Tibial nerve (tissue), 4 donors: ENCODE measurements around the gene PC. TPM values are rescaled to one million over a fixed set of nuclear protein-coding genes. Genes with fewer than 3 reads are reported as not detected.

Experiments used
- DNase-seq, 2 donors: peaks; one replicate each; pipeline ENCODE4 v3.0.0-alpha.2; 2019; ENCODE audit warnings: low spot score in 2 of 2
- H3K27ac ChIP-seq, 4 donors: fragments of 200-600 bp; sonication (generic) in 3 of 4; one replicate each; pipeline ENCODE4 v1.5.1; 2017 to 2019; ENCODE audit warnings: mild to moderate bottlenecking in 1 of 4
- H3K27me3 ChIP-seq, 2 donors: fragments of 200-600 bp; sonication (generic) in 1 of 2; one replicate each; pipeline versions ENCODE4 v1.5.1 to v1.6.0; 2017 to 2019
- H3K36me3 ChIP-seq, 3 donors: fragments of 200-600 bp; sonication (generic); one replicate each; pipeline ENCODE4 v1.5.1; 2018 to 2019
- H3K4me1 ChIP-seq, 4 donors: fragments of 200-600 bp; sonication (generic) in 3 of 4; one replicate each; pipeline ENCODE4 v1.5.1; 2017 to 2019
- H3K4me3 ChIP-seq, 4 donors: fragments of 200-600 bp; sonication (generic) in 3 of 4; one replicate each; pipeline ENCODE4 v1.5.1; 2017 to 2019; ENCODE audit warnings: mild to moderate bottlenecking in 1 of 4, moderate library complexity in 1 of 4
- H3K9me3 ChIP-seq, 4 donors: fragments of 200-600 bp; sonication (generic) in 3 of 4; one replicate each; pipeline ENCODE4 v1.5.1; 2017 to 2019
- EP300 ChIP-seq, 2 donors: sonication (generic); formaldehyde crosslinking; IDR thresholded peaks; one replicate each; pipeline ENCODE4 v1.6.1; 2017; ENCODE audit warnings: antibody characterized with exemption in 2 of 2, mild to moderate bottlenecking in 1 of 2
- POLR2A ChIP-seq, 2 donors: fragments of 450-650 bp; IDR thresholded peaks; one replicate each; pipeline ENCODE4 v1.6.1; 2017; ENCODE audit warnings: antibody characterized with exemption in 2 of 2, mild to moderate bottlenecking in 2 of 2, moderate library complexity in 2 of 2
- WGBS, 2 donors: methylation state at CpG; one replicate each; pipeline ENCODE4 v1.1.5; 2018; 5-methylcytosine and 5-hydroxymethylcytosine counted together
- total RNA-seq, 4 donors: library from RNA; depleted of rRNA; stranded (reverse); fragments of >200 nt; gene quantifications; one replicate each; pipeline ENCODE4 v1.1.0, GENCODE V29; 2016
- TF ChIP-seq, protein P1 (sequence below), 5 experiments: fragments of 200-600 bp in 3 of 5; fragments of 450-650 bp in 2 of 5; sonication (generic) in 3 of 5; IDR thresholded peaks; one replicate each; pipeline ENCODE4 v1.5.1; 2016 to 2019; ENCODE audit warnings: antibody characterized with exemption in 5 of 5, mild to moderate bottlenecking in 3 of 5, moderate library complexity in 2 of 5

Gene PC
- total RNA-seq, 4 donors from 2014 or later, result 82.5 to 135 (median 90.2) TPM

DNA sequence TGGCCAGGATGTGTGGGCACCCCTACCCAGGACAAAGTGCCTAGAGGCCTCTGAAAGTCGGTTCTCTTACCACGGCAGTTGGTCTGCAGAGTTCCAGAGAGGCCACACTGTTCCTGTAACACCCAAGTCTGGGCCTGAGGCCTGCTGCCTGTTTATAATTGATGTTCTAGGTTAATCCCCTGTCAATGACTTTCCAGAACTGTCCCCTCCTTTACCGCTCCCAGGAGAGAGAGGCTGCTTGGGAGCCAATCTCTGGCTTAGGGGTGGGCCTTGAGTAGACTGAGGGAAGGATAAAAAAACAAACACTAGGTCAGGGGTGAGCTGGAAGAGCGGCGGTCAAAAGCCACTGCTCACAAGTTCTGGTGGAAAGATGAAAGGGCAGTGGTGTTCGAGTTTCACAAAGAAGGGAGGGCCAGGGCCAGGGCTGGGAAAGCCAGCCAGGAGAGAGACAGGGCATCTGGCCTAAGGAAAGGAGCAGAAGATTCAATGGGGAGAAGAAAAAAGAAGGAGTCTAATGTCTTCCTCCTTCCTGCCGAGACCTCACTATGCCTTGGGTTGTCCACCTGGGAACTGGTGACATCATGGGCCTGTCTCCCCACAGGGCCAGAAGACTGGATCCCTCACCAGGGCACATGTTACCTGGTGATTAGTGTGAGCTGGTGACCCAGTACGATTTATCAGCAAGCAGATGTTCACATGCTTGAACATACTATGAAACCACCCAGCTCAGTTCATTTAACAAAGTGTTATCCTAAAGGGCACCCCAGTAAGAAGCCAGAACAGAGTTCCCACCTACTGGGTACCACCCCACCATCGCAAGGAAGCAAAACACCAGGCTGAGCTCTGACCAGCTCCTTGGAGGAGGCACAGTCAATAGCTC lies 50.2 kb downstream of the PC start:
- DNase-seq, result peak in 1 of 2 donors; percentile 10
- H3K4me3 ChIP-seq, result no peak overlapping the region
- H3K27ac ChIP-seq, result peak overlapping the region; percentile 3 to 71 (median 49)
- WGBS, 2 donors, result 49 to 57% methylated on average over 9 of the region's 9 CpGs
- H3K4me1 ChIP-seq, result peaks cover 0 to 83% (median 28%) of the 10 kb centered on the region in 4 donors
- no peaks in the 10 kb centered on the region for H3K9me3 ChIP-seq
- no peaks in the 10 kb centered on the region for H3K36me3 ChIP-seq
- TF ChIP-seq POLR2A (IDR thresholded peaks at IDR 0.05) (no peak), EP300 (IDR thresholded peaks at IDR 0.05) (peak in 1 of 2 donors; percentile 43)
- TF ChIP-seq, protein P1, sequence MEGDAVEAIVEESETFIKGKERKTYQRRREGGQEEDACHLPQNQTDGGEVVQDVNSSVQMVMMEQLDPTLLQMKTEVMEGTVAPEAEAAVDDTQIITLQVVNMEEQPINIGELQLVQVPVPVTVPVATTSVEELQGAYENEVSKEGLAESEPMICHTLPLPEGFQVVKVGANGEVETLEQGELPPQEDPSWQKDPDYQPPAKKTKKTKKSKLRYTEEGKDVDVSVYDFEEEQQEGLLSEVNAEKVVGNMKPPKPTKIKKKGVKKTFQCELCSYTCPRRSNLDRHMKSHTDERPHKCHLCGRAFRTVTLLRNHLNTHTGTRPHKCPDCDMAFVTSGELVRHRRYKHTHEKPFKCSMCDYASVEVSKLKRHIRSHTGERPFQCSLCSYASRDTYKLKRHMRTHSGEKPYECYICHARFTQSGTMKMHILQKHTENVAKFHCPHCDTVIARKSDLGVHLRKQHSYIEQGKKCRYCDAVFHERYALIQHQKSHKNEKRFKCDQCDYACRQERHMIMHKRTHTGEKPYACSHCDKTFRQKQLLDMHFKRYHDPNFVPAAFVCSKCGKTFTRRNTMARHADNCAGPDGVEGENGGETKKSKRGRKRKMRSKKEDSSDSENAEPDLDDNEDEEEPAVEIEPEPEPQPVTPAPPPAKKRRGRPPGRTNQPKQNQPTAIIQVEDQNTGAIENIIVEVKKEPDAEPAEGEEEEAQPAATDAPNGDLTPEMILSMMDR (IDR thresholded peaks at IDR 0.05), result no peak
- H3K27me3 ChIP-seq, result no peaks in the 10 kb centered on the region

DNA sequence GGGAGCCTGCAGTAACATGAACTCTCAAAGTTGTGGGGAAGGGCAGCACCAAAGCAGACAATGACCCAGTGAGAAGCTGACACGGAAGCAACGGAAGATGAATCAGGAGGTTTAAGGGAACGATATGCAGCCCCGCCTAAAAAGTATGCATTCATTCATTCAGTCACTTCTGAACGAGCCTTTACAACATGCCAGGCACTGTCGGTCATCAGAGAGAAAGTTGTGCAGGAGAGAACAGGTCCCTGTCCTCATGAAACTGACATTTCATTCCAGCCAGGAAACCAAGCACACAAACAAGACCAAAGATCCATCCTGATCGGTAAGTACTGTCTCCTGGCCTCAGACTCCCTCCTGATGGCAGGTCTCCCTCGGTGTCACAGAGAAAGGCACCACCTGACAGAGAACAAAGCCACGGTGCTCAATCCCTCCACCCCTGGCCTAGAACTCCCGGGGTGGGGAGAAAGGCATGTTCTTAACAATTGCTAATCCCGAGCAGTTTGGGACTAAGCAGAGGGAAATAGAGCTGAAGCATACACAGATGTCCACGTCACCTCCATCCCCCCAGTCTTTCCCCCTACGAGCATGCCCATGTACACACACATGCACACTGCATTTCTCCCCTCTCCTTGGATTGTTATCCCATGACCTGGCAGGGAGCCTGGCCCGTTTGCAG lies 52.0 kb downstream of the PC start:
- TF ChIP-seq POLR2A (IDR thresholded peaks at IDR 0.05), result no peak
- no peak for TF ChIP-seq EP300 (IDR thresholded peaks at IDR 0.05)
- TF ChIP-seq, protein P1 (IDR thresholded peaks at IDR 0.05), result no peak
- Histone ChIP-seq H3K27me3 (no peaks in the 10 kb centered on the region), H3K9me3 (no peaks in the 10 kb centered on the region), H3K36me3 (no peaks in the 10 kb centered on the region), H3K4me1 (peaks cover 0 to 66% (median 26%) of the 10 kb centered on the region in 4 donors), H3K27ac (peak overlapping the region in 3 of 4 donors; percentile 21 to 71 (median 69)), H3K4me3 (no peak overlapping the region)
- peak in 1 of 2 donors; percentile 55 for DNase-seq
- WGBS, 2 donors, result 34 to 46% methylated on average over 14 of the region's 14 CpGs

DNA sequence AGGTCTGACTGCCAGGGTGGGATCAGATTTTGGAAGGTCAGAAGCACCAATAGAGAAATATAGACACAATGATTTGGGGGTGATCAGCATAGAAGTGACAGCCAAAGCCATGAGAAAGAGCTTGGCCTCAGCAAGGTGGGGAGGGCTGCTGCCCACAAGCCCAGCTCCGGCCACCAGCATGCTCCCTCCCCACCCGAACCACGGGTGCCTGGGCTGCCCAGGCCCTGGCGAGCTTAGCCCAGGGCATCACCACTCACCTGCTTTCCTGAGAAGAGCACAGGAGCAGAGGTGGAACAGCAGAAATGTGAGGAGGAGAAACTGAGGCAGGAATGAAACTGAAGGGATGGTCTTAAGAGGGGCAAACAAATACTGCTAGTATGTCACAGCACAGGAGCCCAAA lies 52.6 kb downstream of the PC start:
- Histone ChIP-seq H3K36me3 (no peaks in the 10 kb centered on the region), H3K27ac (no peak overlapping the region), H3K9me3 (no peaks in the 10 kb centered on the region), H3K4me3 (no peak overlapping the region), H3K4me1 (peaks cover 0 to 60% (median 26%) of the 10 kb centered on the region in 4 donors), H3K27me3 (no peaks in the 10 kb centered on the region)
- TF ChIP-seq POLR2A (IDR thresholded peaks at IDR 0.05) (no peak), EP300 (IDR thresholded peaks at IDR 0.05) (no peak)
- TF ChIP-seq, protein P1 (IDR thresholded peaks at IDR 0.05), result no peak
- no peak for DNase-seq
- 75 to 78% methylated on average over 4 of the region's 4 CpGs for WGBS, 2 donors

DNA sequence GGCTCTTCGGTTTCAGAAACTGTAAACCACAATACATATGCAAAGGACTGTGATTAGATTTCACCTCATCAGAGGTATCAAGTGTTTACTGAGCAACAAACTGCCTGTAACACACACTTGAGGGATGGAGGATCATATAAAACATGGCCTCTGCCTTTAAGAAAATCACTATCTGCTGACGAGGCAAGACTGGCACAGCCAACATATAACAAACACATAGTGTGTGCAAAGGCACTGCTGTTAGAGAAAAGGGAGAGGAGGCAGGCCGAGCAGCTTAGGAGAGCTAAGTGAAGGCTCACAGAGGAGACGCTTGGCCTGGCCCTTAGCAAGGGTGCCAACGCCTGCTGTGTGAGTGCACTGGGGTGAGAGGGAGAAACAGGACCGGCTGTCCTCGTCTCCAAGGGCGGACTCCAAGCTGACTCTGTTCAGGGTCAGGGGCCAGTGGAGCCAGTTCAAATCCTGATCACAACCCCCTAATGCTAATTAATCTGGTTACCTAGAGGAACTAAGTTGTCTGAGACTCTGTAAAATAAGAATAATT lies 53.1 kb downstream of the PC start:
- H3K4me3 ChIP-seq, result no peak overlapping the region
- no peaks in the 10 kb centered on the region for H3K9me3 ChIP-seq
- TF ChIP-seq POLR2A (IDR thresholded peaks at IDR 0.05), result no peak
- TF ChIP-seq, protein P1 (IDR thresholded peaks at IDR 0.05), result no peak
- TF ChIP-seq EP300 (IDR thresholded peaks at IDR 0.05), result no peak
- H3K4me1 ChIP-seq, result peaks cover 0 to 55% (median 26%) of the 10 kb centered on the region in 4 donors
- DNase-seq, result no peak
- no peak overlapping the region for H3K27ac ChIP-seq
- 68 to 69% methylated on average over 8 of the region's 8 CpGs for WGBS, 2 donors
- no peaks in the 10 kb centered on the region for H3K27me3 ChIP-seq
- H3K36me3 ChIP-seq, result no peaks in the 10 kb centered on the region
